AG04450 (cell line): ENCODE results near the gene RBM46. TPM values are rescaled to one million over a fixed set of nuclear protein-coding genes. Genes with fewer than 3 reads are reported as not detected.

ENCODE experiments used
- CTCF ChIA-PET: fragments of 300-600, 350-600 bp; formaldehyde crosslinking; extraction: SDS; loops from one replicate; lab custom pipeline; 2022; ENCODE audit warnings: antibody characterized with exemption, inconsistent platforms; lab: Charles Lee
- POLR2A ChIA-PET: fragments of 350-600 bp; formaldehyde crosslinking; extraction: SDS; loops from one replicate; lab custom pipeline; 2021; ENCODE audit warnings: antibody characterized with exemption, inconsistent platforms; lab: Yijun Ruan, JAX
- DNase-seq: peaks from one replicate; pipeline ENCODE4 v3.0.0-alpha.2; 2011; ENCODE audit warnings: low read depth, low spot score
- H3K27ac ChIP-seq: one replicate; pipeline ENCODE4 v1.5.1; 2012; ENCODE audit warnings: low read depth, low read length, control low read depth
- H3K27me3 ChIP-seq: one replicate; pipeline ENCODE4 v1.6.0; 2012; ENCODE audit warnings: low read length; ENCODE audit not compliant: control insufficient read depth, insufficient read depth
- H3K4me3 ChIP-seq: 2 replicates; pipeline ENCODE4 v1.5.1; 2011; ENCODE audit warnings: mild to moderate bottlenecking, low read depth, low read length, control low read depth
- H3K9me3 ChIP-seq: 2 replicates; pipeline ENCODE4 v1.5.1; 2012; ENCODE audit warnings: low read length; ENCODE audit not compliant: control insufficient read depth, insufficient read depth
- polyA plus RNA-seq: library from polyadenylated mRNA; depleted of rRNA; stranded (reverse); fragments of >200 nt; gene quantifications from 2 replicates; pipeline ENCODE4 v1.2.3, GENCODE V29; 2011
- TF ChIP-seq, protein P1 (sequence below): IDR thresholded peaks from 2 replicates; pipeline ENCODE4 v1.5.1; 2011; ENCODE audit warnings: low read depth, low read length, control low read depth, inconsistent platforms

The RBM46 gene
- polyA plus RNA-seq, 1 experiment, result not detected

- POLR2A ChIA-PET, result no interaction called here
- CTCF ChIA-PET, result interaction anchor here (1.2 kb wide), 1 partner anchor 101 kb away, joined by 3 read pairs; no protein-coding TSS in a partner anchor
- Histone ChIP-seq H3K4me3 (no peak overlapping the region), H3K27me3 (peaks cover 26% of the 10 kb centered on the region), H3K27ac (no peak overlapping the region), H3K9me3 (peaks cover 2% of the 10 kb centered on the region; the same call in 1 of the 2 replicates)
- TF ChIP-seq, protein P1, sequence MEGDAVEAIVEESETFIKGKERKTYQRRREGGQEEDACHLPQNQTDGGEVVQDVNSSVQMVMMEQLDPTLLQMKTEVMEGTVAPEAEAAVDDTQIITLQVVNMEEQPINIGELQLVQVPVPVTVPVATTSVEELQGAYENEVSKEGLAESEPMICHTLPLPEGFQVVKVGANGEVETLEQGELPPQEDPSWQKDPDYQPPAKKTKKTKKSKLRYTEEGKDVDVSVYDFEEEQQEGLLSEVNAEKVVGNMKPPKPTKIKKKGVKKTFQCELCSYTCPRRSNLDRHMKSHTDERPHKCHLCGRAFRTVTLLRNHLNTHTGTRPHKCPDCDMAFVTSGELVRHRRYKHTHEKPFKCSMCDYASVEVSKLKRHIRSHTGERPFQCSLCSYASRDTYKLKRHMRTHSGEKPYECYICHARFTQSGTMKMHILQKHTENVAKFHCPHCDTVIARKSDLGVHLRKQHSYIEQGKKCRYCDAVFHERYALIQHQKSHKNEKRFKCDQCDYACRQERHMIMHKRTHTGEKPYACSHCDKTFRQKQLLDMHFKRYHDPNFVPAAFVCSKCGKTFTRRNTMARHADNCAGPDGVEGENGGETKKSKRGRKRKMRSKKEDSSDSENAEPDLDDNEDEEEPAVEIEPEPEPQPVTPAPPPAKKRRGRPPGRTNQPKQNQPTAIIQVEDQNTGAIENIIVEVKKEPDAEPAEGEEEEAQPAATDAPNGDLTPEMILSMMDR, result no peak
- no peak for DNase-seq
These were observed 42.6 kb upstream of the RBM46 start for GRCh38 chr4:154738426-154738825.

GRCh38 chr4:154739111-154739510 lies 42.0 kb upstream of the RBM46 start:
- Histone ChIP-seq H3K4me3 (no peak overlapping the region), H3K27ac (no peak overlapping the region), H3K27me3 (peaks cover 33% of the 10 kb centered on the region), H3K9me3 (peaks cover 2% of the 10 kb centered on the region; the same call in 1 of the 2 replicates)
- POLR2A ChIA-PET, result no interaction called here
- CTCF ChIA-PET, result interaction anchor here (1.2 kb wide), 1 partner anchor 101 kb away, joined by 3 read pairs; no protein-coding TSS in a partner anchor
- no peak for DNase-seq
- TF ChIP-seq, protein P1, result no peak

- TF ChIP-seq, protein P1, result no peak
- H3K27me3 ChIP-seq, result peaks cover 44% of the 10 kb centered on the region
- CTCF ChIA-PET, result no interaction called here
- POLR2A ChIA-PET, result no interaction called here
- no peak for DNase-seq
- peaks cover 2% of the 10 kb centered on the region; the same call in 1 of the 2 replicates for H3K9me3 ChIP-seq
- H3K4me3 ChIP-seq, result no peak overlapping the region
- H3K27ac ChIP-seq, result no peak overlapping the region
These were observed 40.6 kb upstream of the RBM46 start for GRCh38 chr4:154740462-154740861.

GRCh38 chr4:154741131-154741665 lies 39.9 kb upstream of the RBM46 start:
- POLR2A ChIA-PET, result no interaction called here
- CTCF ChIA-PET, result no interaction called here
- H3K9me3 ChIP-seq, result peaks cover 2% of the 10 kb centered on the region; the same call in 1 of the 2 replicates
- no peak overlapping the region for H3K27ac ChIP-seq
- TF ChIP-seq, protein P1, result no peak
- no peak overlapping the region for H3K4me3 ChIP-seq
- no peak for DNase-seq
- H3K27me3 ChIP-seq, result peaks cover 44% of the 10 kb centered on the region

GRCh38 chr4:154741922-154742850 lies 38.9 kb upstream of the RBM46 start:
- peaks cover 44% of the 10 kb centered on the region for H3K27me3 ChIP-seq
- H3K27ac ChIP-seq, result no peak overlapping the region
- H3K9me3 ChIP-seq, result peaks cover 2% of the 10 kb centered on the region; the same call in 1 of the 2 replicates
- CTCF ChIA-PET, result no interaction called here
- POLR2A ChIA-PET, result no interaction called here
- TF ChIP-seq, protein P1, result no peak
- no peak for DNase-seq
- H3K4me3 ChIP-seq, result no peak overlapping the region
